HCT116 (cell line): ENCODE measurements around the gene KIAA0232. TPM values are rescaled to one million over a fixed set of nuclear protein-coding genes. Genes with fewer than 3 reads are reported as not detected.

Source experiments
- CBX3 ChIP-seq: IDR thresholded peaks from 2 replicates; pipeline ENCODE4 v1.6.1; 2012; ENCODE audit warnings: low read depth
- CEBPB ChIP-seq: IDR thresholded peaks from 2 replicates; pipeline ENCODE4 v1.6.1; 2012; ENCODE audit warnings: low read depth
- CTCF ChIP-seq, 3 experiments: fragments of 200-600 bp in 1 of 3; sonication (generic) in 1 of 3; IDR thresholded peaks in 2 of 3; conservative IDR thresholded peaks in 1 of 3; 2 replicates each; pipeline ENCODE4 v1.5.1; 2012 to 2017; ENCODE audit warnings: low read depth in 2 of 3, low read length in 2 of 3, antibody characterized with exemption in 1 of 3, borderline replicate concordance in 1 of 3, control low read depth in 1 of 3, mild to moderate bottlenecking in 1 of 3, mixed read lengths in 1 of 3, mixed run types in 1 of 3, moderate library complexity in 1 of 3; ENCODE audit not compliant: insufficient read depth in 1 of 3
- EZH2 ChIP-seq: fragments of 200-600 bp; sonication (generic); IDR thresholded peaks from 2 replicates; pipeline ENCODE4 v1.6.1; 2017; ENCODE audit warnings: antibody characterized with exemption, mixed run types
- JUND ChIP-seq: IDR thresholded peaks from 2 replicates; pipeline ENCODE4 v1.6.1; 2012
- POLR2AphosphoS5 ChIP-seq: IDR thresholded peaks from 2 replicates; pipeline ENCODE4 v1.6.1; 2011; ENCODE audit warnings: mild to moderate bottlenecking, low read depth, low read length, moderate library complexity
- REST ChIP-seq: IDR thresholded peaks from 2 replicates; pipeline ENCODE4 v1.6.1; 2012; ENCODE audit warnings: low read depth
- SP1 ChIP-seq: IDR thresholded peaks from 2 replicates; pipeline ENCODE4 v1.6.1; 2012; ENCODE audit warnings: low read depth
- TCF7L2 ChIP-seq: IDR thresholded peaks from 2 replicates; pipeline ENCODE4 v1.7.0; 2011; ENCODE audit warnings: borderline replicate concordance, inconsistent platforms; ENCODE audit not compliant: insufficient read depth, insufficient read length; ENCODE audit errors: extremely low read depth
- ZFX ChIP-seq: fragments of 450-650 bp; IDR thresholded peaks from 2 replicates; pipeline ENCODE4 v1.6.1; 2017
- total RNA-seq: library from RNA; stranded (reverse); gene quantifications from one replicate; pipeline ENCODE4 v1.2.1, GENCODE V29; 2021; ENCODE audit not compliant: unreplicated experiment

The KIAA0232 gene
- total RNA-seq, 1 experiment from 2014 or later, result 18.1 TPM

GRCh38 chr4:6775746-6776145 is 6.8 kb upstream of the KIAA0232 start (continued):
- TF ChIP-seq REST (no peak), CTCF (IDR thresholded peaks at IDR 0.05 in 2 of 3, conservative IDR thresholded peaks at IDR 0.05 in 1 of 3; ENCODE audit: borderline replicate concordance in 1 of 3, insufficient read depth in 1 of 3, low read depth in 2 of 3, low read length in 2 of 3) (no peak), ZFX (no peak), EZH2 (no peak), SP1 (no peak), POLR2AphosphoS5 (no peak), TCF7L2 (no peak), CBX3 (no peak), JUND (no peak), CEBPB (no peak)
